Panc1 (cell line): Measurements from ENCODE around the gene NBEAL2. TPM values are rescaled to one million over a fixed set of nuclear protein-coding genes. Genes with fewer than 3 reads are reported as not detected.

ENCODE experiments used
- ATAC-seq: fragments of 200-7000 bp; cut with Tn5 transposase; 2 replicates; pipeline ENCODE4 v1.9.1; 2020; ENCODE audit warnings: mild to moderate bottlenecking, moderate library complexity
- BruUV-seq: library from RNA; stranded (reverse); fragments of 400-500 nt; replicated peaks from 2 replicates; lab custom pipeline; 2021; lab: Mats Ljungman, UMichigan
- CTCF ChIA-PET: fragments of 300-600 bp; sonication (Branson Sonifier 250); formaldehyde crosslinking; loops from one replicate; lab custom pipeline; 2022; ENCODE audit warnings: antibody characterized with exemption; lab: Charles Lee
- POLR2A ChIA-PET: fragments of 300-600 bp; sonication (Branson Sonifier 250); formaldehyde crosslinking; loops from one replicate; lab custom pipeline; 2022; ENCODE audit warnings: antibody characterized with exemption; lab: Charles Lee
- DNase-seq: peaks from one replicate; pipeline ENCODE4 v3.0.0-alpha.2; 2010; ENCODE audit warnings: low read depth, low spot score
- H3K27ac ChIP-seq: 2 replicates; pipeline ENCODE4 v1.5.1; 2011; ENCODE audit warnings: mild to moderate bottlenecking, low read length, inconsistent platforms
- H3K27me3 ChIP-seq: fragments of 200-500 bp; sonication (Bioruptor generic); 2 replicates; pipeline ENCODE4 v1.6.0; 2014; ENCODE audit warnings: low read length, inconsistent platforms; ENCODE audit not compliant: control insufficient read depth, insufficient read depth
- H3K36me3 ChIP-seq: fragments of 200-500 bp; sonication (Bioruptor generic); 2 replicates; pipeline ENCODE4 v1.5.1; 2014; ENCODE audit warnings: inconsistent platforms, mild to moderate bottlenecking, low read length, moderate library complexity; ENCODE audit not compliant: control insufficient read depth, insufficient read depth
- H3K4me1 ChIP-seq: 2 replicates; pipeline ENCODE4 v1.5.1; 2011; ENCODE audit warnings: inconsistent platforms, mild to moderate bottlenecking, low read length, moderate library complexity; ENCODE audit not compliant: control insufficient read depth, insufficient read depth
- H3K4me3 ChIP-seq, 2 experiments: 2 replicates each; pipeline ENCODE4 v1.5.1; 2011 to 2012; ENCODE audit warnings: low read depth in 2 of 2, low read length in 2 of 2, mild to moderate bottlenecking in 2 of 2, inconsistent platforms in 1 of 2, moderate library complexity in 1 of 2
- H3K9me3 ChIP-seq: fragments of 200-500 bp; sonication (Bioruptor generic); 2 replicates; pipeline ENCODE4 v1.5.1; 2014; ENCODE audit warnings: low read depth, mild to moderate bottlenecking, inconsistent platforms, low read length, moderate library complexity; ENCODE audit not compliant: control insufficient read depth, insufficient read depth
- CTCF ChIP-seq: fragments of 450-650 bp; IDR thresholded peaks from 2 replicates; pipeline ENCODE4 v1.5.1; 2017; ENCODE audit warnings: mild to moderate bottlenecking
- POLR2AphosphoS5 ChIP-seq: IDR thresholded peaks from 2 replicates; pipeline ENCODE4 v1.6.1; 2012; ENCODE audit warnings: mild to moderate bottlenecking, low read depth, low read length, moderate library complexity
- REST ChIP-seq, 2 experiments: IDR thresholded peaks; 2 replicates each; pipeline ENCODE4 v1.6.1; 2011 to 2012; ENCODE audit warnings: low read depth in 2 of 2, control low read depth in 1 of 2, low read length in 1 of 2, mild to moderate bottlenecking in 1 of 2, moderate library complexity in 1 of 2; ENCODE audit not compliant: insufficient read depth in 1 of 2
- SIN3A ChIP-seq: IDR thresholded peaks from 2 replicates; pipeline ENCODE4 v1.6.1; 2012; ENCODE audit warnings: low read depth, mild to moderate bottlenecking, low read length, moderate library complexity, borderline replicate concordance; ENCODE audit not compliant: insufficient read depth
- TCF7L2 ChIP-seq: IDR thresholded peaks from 2 replicates; pipeline ENCODE4 v1.6.1; 2011; ENCODE audit warnings: mild to moderate bottlenecking, low read depth, low read length, inconsistent platforms
- in situ Hi-C: cut with HindIII; loops from 2 replicates; pipeline ENCODE4 v1.10.0; 2016; ENCODE audit warnings: low sequenced_read_pairs, low pct_unique_long_range_greater_than_20kb
- intact Hi-C: fragments of 100-400 bp; cut with micrococcal nuclease; formaldehyde crosslinking; loops from one replicate; pipeline ENCODE4 v1.10.0; 2022; ENCODE audit not compliant: unreplicated experiment
- total RNA-seq: library from RNA; stranded (reverse); gene quantifications from one replicate; pipeline ENCODE4 v1.2.1, GENCODE V29; 2021; ENCODE audit not compliant: unreplicated experiment

Gene NBEAL2
- total RNA-seq, 1 experiment from 2014 or later = 38.8 TPM

- DNase-seq = no peak
- intact Hi-C loops (no loop called here), in situ Hi-C loops (no loop called here)
- no peaks in the 10 kb centered on the region for H3K9me3 ChIP-seq
- POLR2A ChIA-PET = no interaction called here
- no peaks in the 10 kb centered on the region for H3K27me3 ChIP-seq
- CTCF ChIA-PET = interaction anchor here (0.6 kb wide), 1 partner anchor 17 kb away, joined by 3 read pairs; no protein-coding TSS in a partner anchor
- ATAC-seq = 0 out of 2 replicates have a peak, but pooled peaks have one; percentile 16
- BruUV-seq = no TSS peak
- peak overlapping the region; percentile 65 for H3K27ac ChIP-seq
- no peak for TF ChIP-seq POLR2AphosphoS5
- TF ChIP-seq TCF7L2 = no peak
- no peak overlapping the region for H3K4me3 ChIP-seq
- H3K4me1 ChIP-seq = peaks cover 48% of the 10 kb centered on the region
- H3K36me3 ChIP-seq = no peaks in the 10 kb centered on the region
These were observed 47.7 kb upstream of the NBEAL2 start for GRCh38 chr3:46931631-46932331.

- no TSS peak for BruUV-seq
- DNase-seq (no peak), ATAC-seq (no peak)
- no peak for TF ChIP-seq CTCF
- TF ChIP-seq REST (IDR thresholded peaks at IDR 0.05; ENCODE audit: insufficient read depth in 1 of 2, low read depth in 2 of 2, low read length in 1 of 2) = no peak
- TF ChIP-seq POLR2AphosphoS5 = no peak
- no peak for TF ChIP-seq SIN3A
- TF ChIP-seq TCF7L2 = no peak
- H3K4me3 ChIP-seq = no peak overlapping the region
- H3K27me3 ChIP-seq = no peaks in the 10 kb centered on the region
- CTCF ChIA-PET = no interaction called here
- peaks cover 48% of the 10 kb centered on the region for H3K4me1 ChIP-seq
- no peaks in the 10 kb centered on the region for H3K9me3 ChIP-seq
- in situ Hi-C loops (no loop called here), intact Hi-C loops (no loop called here)
- POLR2A ChIA-PET = no interaction called here
- no peaks in the 10 kb centered on the region for H3K36me3 ChIP-seq
- H3K27ac ChIP-seq = peak overlapping the region; percentile 65
These were observed 46.8 kb upstream of the NBEAL2 start for GRCh38 chr3:46932455-46933225.
